ENCODE measurements around the gene INSR.

DNA sequence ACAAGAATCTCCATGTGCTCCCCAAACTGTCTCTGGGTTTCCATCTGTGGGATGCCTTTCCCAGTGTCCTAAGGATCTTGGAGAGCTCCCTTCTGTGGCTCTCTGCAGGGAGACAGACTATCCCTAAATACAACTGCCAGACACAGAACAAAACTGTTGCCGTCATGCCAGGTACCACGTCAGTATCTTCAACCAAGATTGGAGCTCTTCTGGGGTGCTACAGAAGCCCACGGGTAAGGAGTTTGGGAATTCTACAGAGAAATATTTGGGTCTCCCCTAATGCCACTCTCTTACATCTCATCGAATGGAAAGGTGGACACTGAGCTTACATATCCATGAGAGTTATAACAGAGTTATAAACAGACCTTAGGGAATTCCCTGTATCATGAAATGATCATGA is 230.9 kb downstream of the INSR start:
- TF ChIP-seq, protein P1, sequence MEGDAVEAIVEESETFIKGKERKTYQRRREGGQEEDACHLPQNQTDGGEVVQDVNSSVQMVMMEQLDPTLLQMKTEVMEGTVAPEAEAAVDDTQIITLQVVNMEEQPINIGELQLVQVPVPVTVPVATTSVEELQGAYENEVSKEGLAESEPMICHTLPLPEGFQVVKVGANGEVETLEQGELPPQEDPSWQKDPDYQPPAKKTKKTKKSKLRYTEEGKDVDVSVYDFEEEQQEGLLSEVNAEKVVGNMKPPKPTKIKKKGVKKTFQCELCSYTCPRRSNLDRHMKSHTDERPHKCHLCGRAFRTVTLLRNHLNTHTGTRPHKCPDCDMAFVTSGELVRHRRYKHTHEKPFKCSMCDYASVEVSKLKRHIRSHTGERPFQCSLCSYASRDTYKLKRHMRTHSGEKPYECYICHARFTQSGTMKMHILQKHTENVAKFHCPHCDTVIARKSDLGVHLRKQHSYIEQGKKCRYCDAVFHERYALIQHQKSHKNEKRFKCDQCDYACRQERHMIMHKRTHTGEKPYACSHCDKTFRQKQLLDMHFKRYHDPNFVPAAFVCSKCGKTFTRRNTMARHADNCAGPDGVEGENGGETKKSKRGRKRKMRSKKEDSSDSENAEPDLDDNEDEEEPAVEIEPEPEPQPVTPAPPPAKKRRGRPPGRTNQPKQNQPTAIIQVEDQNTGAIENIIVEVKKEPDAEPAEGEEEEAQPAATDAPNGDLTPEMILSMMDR (IDR thresholded peaks at IDR 0.05): no peak
- TF ChIP-seq ZFX (IDR thresholded peaks at IDR 0.05; ENCODE audit: borderline replicate concordance): no peak
